C4-2B (cell line): Measurements from ENCODE around the gene IL22RA2.

Source experiments
- CTCF ChIP-seq: fragments of 450-650 bp; conservative IDR thresholded peaks from 2 replicates; pipeline ENCODE4 v1.5.1; 2017; ENCODE audit warnings: mild to moderate bottlenecking
- ZFX ChIP-seq: fragments of 450-650 bp; IDR thresholded peaks from 2 replicates; pipeline ENCODE4 v1.6.1; 2017

- TF ChIP-seq CTCF (no peak), ZFX (no peak)
Observed at GRCh38 chr6:137115658-137116057, 57.8 kb downstream of the IL22RA2 start.
